Measurements from ENCODE around the gene A2M. TPM values are rescaled to one million over a fixed set of nuclear protein-coding genes. Genes with fewer than 3 reads are reported as not detected.

The A2M gene
- polyA plus RNA-seq, 3 donors from 2014 or later: 1.3 to 1.5 TPM; not detected in 1

- peak overlapping the region in 1 of 5 donors; percentile 3 for H3K4me3 Mint-ChIP-seq
- H3K27ac Mint-ChIP-seq: peak overlapping the region in 2 of 6 donors; percentile 68 to 77
- no peak for DNase-seq
- H3K4me1 Mint-ChIP-seq: peaks cover 0 to 23% of the 10 kb centered on the region in 2 donors
- H3K36me3 Mint-ChIP-seq: peaks cover 11 to 15% (median 12%) of the 10 kb centered on the region in 3 donors
- peaks cover 2 to 3% (median 3%) of the 10 kb centered on the region in 3 donors for H3K27me3 Mint-ChIP-seq (ENCODE audit: low read depth in 3 of 3)
- peaks cover 5 to 17% (median 8%) of the 10 kb centered on the region in 6 donors for H3K9me3 Mint-ChIP-seq
Measured at GRCh38 chr12:9084417-9084816, 31.3 kb downstream of the A2M start.

- H3K4me1 Mint-ChIP-seq: peaks cover 0 to 23% of the 10 kb centered on the region in 2 donors
- H3K36me3 Mint-ChIP-seq: peaks cover 11 to 15% (median 12%) of the 10 kb centered on the region in 3 donors
- no peak for DNase-seq
- peaks cover 5 to 17% (median 8%) of the 10 kb centered on the region in 6 donors for H3K9me3 Mint-ChIP-seq
- peak overlapping the region in 1 of 6 donors; percentile 29 for H3K27ac Mint-ChIP-seq
- peaks cover 2 to 3% (median 3%) of the 10 kb centered on the region in 3 donors for H3K27me3 Mint-ChIP-seq (ENCODE audit: low read depth in 3 of 3)
- no peak overlapping the region for H3K4me3 Mint-ChIP-seq
Measured at GRCh38 chr12:9083793-9084192, 31.9 kb downstream of the A2M start.

- Mint-ChIP-seq H3K27me3 (ENCODE audit: low read depth in 3 of 3) (peaks cover 2 to 5% (median 3%) of the 10 kb centered on the region in 3 donors), H3K27ac (peak overlapping the region in 1 of 6 donors; percentile 40), H3K36me3 (peaks cover 15 to 23% (median 17%) of the 10 kb centered on the region in 3 donors), H3K9me3 (peaks cover 5 to 17% (median 8%) of the 10 kb centered on the region in 6 donors), H3K4me3 (no peak overlapping the region), H3K4me1 (peaks cover 0 to 29% of the 10 kb centered on the region in 2 donors)
- DNase-seq: no peak
Measured at GRCh38 chr12:9081667-9082427, 33.9 kb downstream of the A2M start.

- H3K4me1 Mint-ChIP-seq: peaks cover 0 to 32% of the 10 kb centered on the region in 2 donors
- H3K9me3 Mint-ChIP-seq: peaks cover 5 to 17% (median 8%) of the 10 kb centered on the region in 6 donors
- no peak for DNase-seq
- peaks cover 15 to 23% (median 17%) of the 10 kb centered on the region in 3 donors for H3K36me3 Mint-ChIP-seq
- H3K27me3 Mint-ChIP-seq (ENCODE audit: low read depth in 3 of 3): peaks cover 0 to 6% (median 5%) of the 10 kb centered on the region in 3 donors
- H3K4me3 Mint-ChIP-seq: no peak overlapping the region
- no peak overlapping the region for H3K27ac Mint-ChIP-seq
Measured at GRCh38 chr12:9079883-9080675, 35.6 kb downstream of the A2M start.

- no peak overlapping the region for H3K27ac Mint-ChIP-seq
- H3K36me3 Mint-ChIP-seq: peaks cover 15 to 23% (median 17%) of the 10 kb centered on the region in 3 donors
- H3K4me1 Mint-ChIP-seq: peaks cover 0 to 30% of the 10 kb centered on the region in 2 donors
- H3K4me3 Mint-ChIP-seq: no peak overlapping the region
- no peak for DNase-seq
- peaks cover 5 to 9% (median 7%) of the 10 kb centered on the region in 6 donors for H3K9me3 Mint-ChIP-seq
- H3K27me3 Mint-ChIP-seq (ENCODE audit: low read depth in 3 of 3): peaks cover 0 to 6% (median 5%) of the 10 kb centered on the region in 3 donors
Measured at GRCh38 chr12:9079082-9079481, 36.6 kb downstream of the A2M start.

GRCh38 chr12:9077152-9078031, 38.3 kb downstream of the A2M start:
- Mint-ChIP-seq H3K36me3 (peaks cover 7 to 16% (median 15%) of the 10 kb centered on the region in 3 donors), H3K9me3 (peaks cover 0 to 3% (median 0%) of the 10 kb centered on the region in 6 donors), H3K4me1 (peaks cover 0 to 23% of the 10 kb centered on the region in 2 donors), H3K27me3 (ENCODE audit: low read depth in 3 of 3) (peaks cover 0 to 5% (median 5%) of the 10 kb centered on the region in 3 donors), H3K4me3 (no peak overlapping the region), H3K27ac (no peak overlapping the region)
- no peak for DNase-seq

- H3K9me3 Mint-ChIP-seq: peaks cover 0 to 3% (median 0%) of the 10 kb centered on the region in 6 donors
- no peak overlapping the region for H3K4me3 Mint-ChIP-seq
Measured at GRCh38 chr12:9076733-9077132, 39.0 kb downstream of the A2M start.

GRCh38 chr12:9075138-9075535, 40.6 kb downstream of the A2M start:
- no peak overlapping the region for H3K4me3 Mint-ChIP-seq
- H3K36me3 Mint-ChIP-seq: peaks cover 6 to 11% (median 7%) of the 10 kb centered on the region in 3 donors
- peaks cover 0 to 4% (median 3%) of the 10 kb centered on the region in 3 donors for H3K27me3 Mint-ChIP-seq (ENCODE audit: low read depth in 3 of 3)
- DNase-seq: no peak
- H3K4me1 Mint-ChIP-seq: peaks cover 0 to 15% of the 10 kb centered on the region in 2 donors
- no peak overlapping the region for H3K27ac Mint-ChIP-seq
- H3K9me3 Mint-ChIP-seq: no peaks in the 10 kb centered on the region

More at GRCh38 chr12:9076733-9077132, 39.0 kb downstream of the A2M start:
- peak overlapping the region in 3 of 6 donors; percentile 10 to 65 (median 34) for H3K27ac Mint-ChIP-seq
- H3K36me3 Mint-ChIP-seq: peaks cover 4 to 15% (median 11%) of the 10 kb centered on the region in 3 donors
- DNase-seq: no peak
- peaks cover 0 to 4% (median 3%) of the 10 kb centered on the region in 3 donors for H3K27me3 Mint-ChIP-seq (ENCODE audit: low read depth in 3 of 3)
- peaks cover 0 to 18% of the 10 kb centered on the region in 2 donors for H3K4me1 Mint-ChIP-seq

- H3K9me3 Mint-ChIP-seq: no peaks in the 10 kb centered on the region
- peaks cover 0 to 14% of the 10 kb centered on the region in 2 donors for H3K4me1 Mint-ChIP-seq
- H3K27ac Mint-ChIP-seq: peak overlapping the region in 1 of 6 donors; percentile 20
- no peak for DNase-seq
- H3K4me3 Mint-ChIP-seq: no peak overlapping the region
- peaks cover 6 to 9% (median 7%) of the 10 kb centered on the region in 3 donors for H3K36me3 Mint-ChIP-seq
- H3K27me3 Mint-ChIP-seq (ENCODE audit: low read depth in 3 of 3): peaks cover 0 to 4% (median 3%) of the 10 kb centered on the region in 3 donors
Measured at GRCh38 chr12:9074484-9075137, 41.1 kb downstream of the A2M start.

GRCh38 chr12:9073076-9073475, 42.6 kb downstream of the A2M start:
- peak overlapping the region in 1 of 6 donors; percentile 39 for H3K27ac Mint-ChIP-seq
- H3K4me1 Mint-ChIP-seq: peaks cover 0 to 10% of the 10 kb centered on the region in 2 donors
- peaks cover 0 to 4% (median under 1%) of the 10 kb centered on the region in 3 donors for H3K27me3 Mint-ChIP-seq (ENCODE audit: low read depth in 3 of 3)
- H3K4me3 Mint-ChIP-seq: no peak overlapping the region
- peaks cover 4 to 7% (median 5%) of the 10 kb centered on the region in 3 donors for H3K36me3 Mint-ChIP-seq
- no peak for DNase-seq
- H3K9me3 Mint-ChIP-seq: no peaks in the 10 kb centered on the region

- no peaks in the 10 kb centered on the region for H3K9me3 Mint-ChIP-seq
- H3K4me3 Mint-ChIP-seq: no peak overlapping the region
- H3K4me1 Mint-ChIP-seq: peaks cover 0 to 8% of the 10 kb centered on the region in 2 donors
- peak overlapping the region in 2 of 6 donors; percentile 10 to 33 for H3K27ac Mint-ChIP-seq
- peaks cover 1 to 6% (median 3%) of the 10 kb centered on the region in 3 donors for H3K36me3 Mint-ChIP-seq
- no peak for DNase-seq
- H3K27me3 Mint-ChIP-seq (ENCODE audit: low read depth in 3 of 3): peaks cover 0 to 4% (median 3%) of the 10 kb centered on the region in 3 donors
Measured at GRCh38 chr12:9072481-9073038, 43.2 kb downstream of the A2M start.

- Mint-ChIP-seq H3K4me1 (peaks cover 0 to 7% of the 10 kb centered on the region in 2 donors), H3K9me3 (no peaks in the 10 kb centered on the region), H3K27ac (peak overlapping the region in 1 of 6 donors; percentile 33), H3K27me3 (ENCODE audit: low read depth in 3 of 3) (peaks cover 0 to 4% (median 3%) of the 10 kb centered on the region in 3 donors), H3K36me3 (peaks cover 0 to 6% (median 0%) of the 10 kb centered on the region in 3 donors), H3K4me3 (no peak overlapping the region)
- no peak for DNase-seq
Measured at GRCh38 chr12:9071969-9072368, 43.8 kb downstream of the A2M start.

All from immature natural killer cell (primary cell).